DND-41 (cell line): Measurements from ENCODE around the gene NCMAP.

ENCODE experiments used
- ATAC-seq: fragments of 200-7000 bp; cut with Tn5 transposase; 3 replicates; pipeline ENCODE4 v1.9.1; 2021; ENCODE audit warnings: low read depth; ENCODE audit not compliant: insufficient read depth
- DNase-seq: peaks from one replicate; pipeline ENCODE4 v3.0.0-alpha.2; 2020
- H2AFZ ChIP-seq: 2 replicates; pipeline ENCODE4 v1.6.0; 2012; ENCODE audit warnings: low read depth, low read length
- H3K27ac ChIP-seq: 2 replicates; pipeline ENCODE4 v1.5.1; 2012; ENCODE audit warnings: low read length, inconsistent platforms
- H3K27me3 ChIP-seq: fragments of 200-600 bp; sonication (generic); 2 replicates; pipeline ENCODE4 v1.6.0; 2012; ENCODE audit warnings: low read length, mild to moderate bottlenecking, inconsistent platforms; ENCODE audit not compliant: insufficient read depth, poor library complexity
- H3K36me3 ChIP-seq: 2 replicates; pipeline ENCODE4 v1.5.1; 2012; ENCODE audit warnings: low read length, inconsistent platforms; ENCODE audit not compliant: insufficient read depth
- H3K4me1 ChIP-seq: 2 replicates; pipeline ENCODE4 v1.5.1; 2012; ENCODE audit warnings: mild to moderate bottlenecking, low read length; ENCODE audit not compliant: insufficient read depth
- H3K4me2 ChIP-seq: 2 replicates; pipeline ENCODE4 v1.6.0; 2012; ENCODE audit warnings: mild to moderate bottlenecking, moderate library complexity, low read length, inconsistent platforms; ENCODE audit not compliant: insufficient read depth
- H3K4me3 ChIP-seq, 2 experiments: fragments of 200-600 bp in 1 of 2; shearing (Covaris generic) in 1 of 2; 2 replicates each; pipeline ENCODE4 v1.5.1; 2012 to 2016; ENCODE audit warnings: inconsistent platforms in 2 of 2, low read length in 2 of 2, mild to moderate bottlenecking in 2 of 2, low read depth in 1 of 2, moderate library complexity in 1 of 2
- H3K79me2 ChIP-seq: 2 replicates; pipeline ENCODE4 v1.6.0; 2012; ENCODE audit warnings: low read length, inconsistent platforms; ENCODE audit not compliant: insufficient read depth
- H3K9ac ChIP-seq: 2 replicates; pipeline ENCODE4 v1.6.0; 2012; ENCODE audit warnings: low read depth, mild to moderate bottlenecking, inconsistent platforms, low read length, moderate library complexity
- H3K9me3 ChIP-seq: 2 replicates; pipeline ENCODE4 v1.5.1; 2012; ENCODE audit warnings: low read length, moderate library complexity, mild to moderate bottlenecking, inconsistent platforms; ENCODE audit not compliant: insufficient read depth, severe bottlenecking
- H4K20me1 ChIP-seq: 2 replicates; pipeline ENCODE4 v1.6.0; 2012; ENCODE audit warnings: low read length; ENCODE audit not compliant: insufficient read depth
- CTCF ChIP-seq: IDR thresholded peaks from 2 replicates; pipeline ENCODE4 v1.5.1; 2012; ENCODE audit warnings: borderline replicate concordance, low read length, moderate library complexity, mild to moderate bottlenecking; ENCODE audit not compliant: poor library complexity, severe bottlenecking; ENCODE audit errors: extremely low read depth
- EZH2 ChIP-seq: IDR thresholded peaks from 3 replicates; pipeline ENCODE4 v1.6.1; 2012; ENCODE audit warnings: borderline replicate concordance, low read depth, mild to moderate bottlenecking, moderate library complexity, low read length, inconsistent platforms; ENCODE audit not compliant: severe bottlenecking

NCMAP gene

GRCh38 chr1:24636661-24637357, 80.9 kb downstream of the NCMAP start:
- peaks cover 4% of the 10 kb centered on the region for H3K79me2 ChIP-seq
- no peak overlapping the region for H3K9ac ChIP-seq

GRCh38 chr1:24639094-24639493, 83.2 kb downstream of the NCMAP start:
- H3K36me3 ChIP-seq, result peaks cover 8% of the 10 kb centered on the region; the same call in 1 of the 2 replicates
- ATAC-seq, result no peak
- H3K27me3 ChIP-seq, result peaks cover 2% of the 10 kb centered on the region
- DNase-seq, result no peak
- H3K4me3 ChIP-seq, result no peak overlapping the region
- H2AFZ ChIP-seq, result no peak overlapping the region
- H3K79me2 ChIP-seq, result peaks cover 20% of the 10 kb centered on the region
- TF ChIP-seq EZH2 (no peak), CTCF (no peak)
- H3K4me1 ChIP-seq, result peaks cover 14% of the 10 kb centered on the region
- H4K20me1 ChIP-seq, result peaks cover 6% of the 10 kb centered on the region
- no peak overlapping the region for H3K4me2 ChIP-seq
- no peak overlapping the region for H3K9ac ChIP-seq
- H3K9me3 ChIP-seq, result no peaks in the 10 kb centered on the region
- H3K27ac ChIP-seq, result no peak overlapping the region

More at GRCh38 chr1:24636661-24637357, 80.9 kb downstream of the NCMAP start:
- TF ChIP-seq CTCF, result no peak
- no peak for TF ChIP-seq EZH2
- no peak overlapping the region for H3K4me3 ChIP-seq
- H3K27ac ChIP-seq, result no peak overlapping the region
- H3K27me3 ChIP-seq, result peaks cover 2% of the 10 kb centered on the region
- no peaks in the 10 kb centered on the region for H3K9me3 ChIP-seq
- no peak overlapping the region for H2AFZ ChIP-seq
- no peak overlapping the region for H3K4me2 ChIP-seq
- no peaks in the 10 kb centered on the region for H4K20me1 ChIP-seq
- peaks cover 11% of the 10 kb centered on the region for H3K4me1 ChIP-seq
- no peaks in the 10 kb centered on the region for H3K36me3 ChIP-seq
- no peak for DNase-seq
- no peak for ATAC-seq

- no peak overlapping the region for H3K4me3 ChIP-seq
- no peak for DNase-seq
- TF ChIP-seq EZH2 (no peak), CTCF (no peak)
These were observed 84.0 kb downstream of the NCMAP start for GRCh38 chr1:24639881-24640280.

More at GRCh38 chr1:24639881-24640280, 84.0 kb downstream of the NCMAP start:
- H3K27me3 ChIP-seq, result peaks cover 2% of the 10 kb centered on the region
- no peak overlapping the region for H2AFZ ChIP-seq
- H4K20me1 ChIP-seq, result peaks cover 14% of the 10 kb centered on the region
- peaks cover 28% of the 10 kb centered on the region for H3K79me2 ChIP-seq
- no peak overlapping the region for H3K4me2 ChIP-seq
- ATAC-seq, result no peak
- peaks cover 22% of the 10 kb centered on the region for H3K4me1 ChIP-seq
- H3K9ac ChIP-seq, result no peak overlapping the region
- H3K9me3 ChIP-seq, result no peaks in the 10 kb centered on the region
- H3K36me3 ChIP-seq, result peaks cover 12% of the 10 kb centered on the region
- no peak overlapping the region for H3K27ac ChIP-seq
